VCaP (cell line): Measurements from ENCODE around the gene CAMKK2.
"Not testable (repeated sequence)": the region's sequence is repeated elsewhere in the genome, so short reads cannot be mapped to it uniquely, and the experiment has no call there.

Experiments used
- H3K27ac ChIP-seq: fragments of 450-650 bp; 2 replicates; pipeline ENCODE4 v1.5.1; 2017
- TF ChIP-seq, protein P1 (sequence below): fragments of 450-650 bp; conservative IDR thresholded peaks from 2 replicates; pipeline ENCODE4 v1.5.1; 2017; ENCODE audit warnings: mild to moderate bottlenecking, moderate library complexity

The CAMKK2 gene

DNA sequence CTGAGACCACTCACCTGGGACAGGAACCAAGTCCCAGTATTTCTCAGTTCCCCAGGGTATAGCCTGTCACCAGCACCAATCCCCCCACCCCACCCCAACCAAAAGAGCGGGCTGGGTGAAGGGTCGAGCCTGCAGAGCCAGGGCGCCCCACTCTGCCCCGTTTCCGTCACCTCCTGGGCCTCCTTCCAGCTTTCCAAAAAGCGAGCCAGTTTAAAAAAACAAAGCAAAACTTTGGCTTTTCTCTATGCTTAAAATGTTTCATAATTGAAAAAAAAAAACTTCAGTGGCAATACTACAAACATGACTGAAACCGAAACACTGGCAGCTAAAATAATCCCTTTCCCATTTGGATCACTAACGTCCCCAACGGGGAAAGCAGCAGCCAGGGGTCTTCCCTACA lies 7.5 kb downstream of the CAMKK2 start:
- TF ChIP-seq, protein P1, sequence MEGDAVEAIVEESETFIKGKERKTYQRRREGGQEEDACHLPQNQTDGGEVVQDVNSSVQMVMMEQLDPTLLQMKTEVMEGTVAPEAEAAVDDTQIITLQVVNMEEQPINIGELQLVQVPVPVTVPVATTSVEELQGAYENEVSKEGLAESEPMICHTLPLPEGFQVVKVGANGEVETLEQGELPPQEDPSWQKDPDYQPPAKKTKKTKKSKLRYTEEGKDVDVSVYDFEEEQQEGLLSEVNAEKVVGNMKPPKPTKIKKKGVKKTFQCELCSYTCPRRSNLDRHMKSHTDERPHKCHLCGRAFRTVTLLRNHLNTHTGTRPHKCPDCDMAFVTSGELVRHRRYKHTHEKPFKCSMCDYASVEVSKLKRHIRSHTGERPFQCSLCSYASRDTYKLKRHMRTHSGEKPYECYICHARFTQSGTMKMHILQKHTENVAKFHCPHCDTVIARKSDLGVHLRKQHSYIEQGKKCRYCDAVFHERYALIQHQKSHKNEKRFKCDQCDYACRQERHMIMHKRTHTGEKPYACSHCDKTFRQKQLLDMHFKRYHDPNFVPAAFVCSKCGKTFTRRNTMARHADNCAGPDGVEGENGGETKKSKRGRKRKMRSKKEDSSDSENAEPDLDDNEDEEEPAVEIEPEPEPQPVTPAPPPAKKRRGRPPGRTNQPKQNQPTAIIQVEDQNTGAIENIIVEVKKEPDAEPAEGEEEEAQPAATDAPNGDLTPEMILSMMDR, result no peak
- H3K27ac ChIP-seq, result peak overlapping the region; percentile 24; the same call in 1 of the 2 replicates

DNA sequence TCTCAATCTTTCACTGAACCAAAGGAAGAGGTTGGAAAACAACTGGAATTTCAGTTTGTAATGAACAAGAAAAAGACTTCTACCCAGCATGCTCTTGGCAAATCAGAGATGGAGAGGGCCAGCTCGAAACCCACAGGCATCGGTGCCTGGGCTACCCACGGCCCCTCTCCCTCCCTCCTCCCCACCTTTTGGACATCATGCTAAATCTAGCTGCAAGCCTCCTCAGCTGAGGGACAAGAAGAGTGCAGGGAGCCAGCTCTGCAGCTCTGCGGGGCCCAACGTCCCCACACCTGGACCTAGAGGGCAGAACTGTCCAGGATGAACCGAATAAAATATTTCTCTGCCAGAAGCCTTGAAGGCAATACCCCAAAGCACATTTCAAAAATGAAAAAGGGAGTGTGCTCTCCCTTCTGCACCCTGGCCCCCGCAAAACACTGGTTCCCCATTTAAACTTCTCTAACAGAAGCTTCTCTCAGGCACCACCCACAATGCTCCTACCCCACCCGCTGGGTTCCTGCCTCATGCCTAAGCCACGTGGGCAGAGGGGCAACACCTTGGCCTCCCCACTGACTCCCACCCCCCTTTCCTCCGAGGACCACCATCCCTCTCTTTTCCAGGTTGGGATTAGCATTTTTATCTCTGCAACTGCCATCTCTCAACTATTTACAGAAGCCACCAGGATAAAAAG lies 8.2 kb downstream of the CAMKK2 start:
- TF ChIP-seq, protein P1, result no peak
- peak overlapping the region; percentile 24; the same call in 1 of the 2 replicates for H3K27ac ChIP-seq

DNA sequence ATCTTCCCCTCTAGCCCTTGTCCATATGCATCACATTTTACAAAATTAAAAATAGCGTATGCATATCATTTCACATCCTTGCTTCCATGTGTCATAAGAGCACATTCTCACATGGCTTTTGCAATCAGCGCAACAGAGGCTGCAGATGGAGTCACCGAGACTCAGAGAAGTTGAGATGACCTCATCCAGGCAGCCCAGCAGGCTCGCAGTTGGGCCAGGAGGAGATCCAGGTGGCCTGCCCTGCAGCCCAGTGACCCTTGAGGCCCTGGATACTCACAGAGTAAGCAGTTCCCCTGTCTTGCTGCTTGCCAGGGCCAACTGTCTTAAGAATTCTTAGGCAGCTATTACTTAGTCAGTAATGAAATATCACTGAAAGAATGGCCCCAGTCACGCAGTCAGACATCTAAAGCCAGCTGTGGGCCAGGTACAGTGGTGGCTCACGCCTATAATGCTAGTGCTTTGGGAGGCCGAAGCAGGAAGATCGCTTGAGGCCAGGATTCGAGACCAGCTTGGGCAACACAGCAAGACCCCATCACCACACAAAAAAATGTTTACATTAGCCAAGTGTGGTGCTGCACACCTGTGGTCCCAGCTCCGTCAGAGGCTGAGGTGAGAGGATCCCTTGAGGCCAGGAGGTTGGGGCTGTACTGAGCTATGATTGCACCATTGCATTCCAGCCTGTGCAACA lies 9.1 kb downstream of the CAMKK2 start:
- TF ChIP-seq, protein P1, result no peak
- H3K27ac ChIP-seq, result no peak overlapping the region; the same call in 1 of the 2 replicates

DNA sequence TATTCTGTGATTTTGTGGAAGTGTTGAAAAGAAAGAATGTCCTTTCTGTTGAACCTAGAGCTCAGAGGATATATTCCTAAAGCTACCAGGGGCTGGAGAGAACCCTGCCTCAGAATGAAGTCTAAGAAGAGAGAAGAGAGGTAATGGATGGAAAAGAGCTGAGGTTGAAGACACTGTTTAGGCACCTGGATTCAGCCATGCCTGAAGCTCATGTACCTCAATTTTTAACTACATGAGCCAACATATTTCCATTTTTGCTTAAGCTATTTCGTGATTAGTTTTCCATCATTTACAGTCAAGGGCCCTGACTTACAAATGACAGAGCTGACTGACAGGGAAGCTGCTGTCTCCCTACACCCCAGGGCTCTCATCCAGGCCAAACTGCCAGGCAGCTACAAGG lies 10.7 kb downstream of the CAMKK2 start:
- no peak overlapping the region for H3K27ac ChIP-seq
- TF ChIP-seq, protein P1, result no peak

DNA sequence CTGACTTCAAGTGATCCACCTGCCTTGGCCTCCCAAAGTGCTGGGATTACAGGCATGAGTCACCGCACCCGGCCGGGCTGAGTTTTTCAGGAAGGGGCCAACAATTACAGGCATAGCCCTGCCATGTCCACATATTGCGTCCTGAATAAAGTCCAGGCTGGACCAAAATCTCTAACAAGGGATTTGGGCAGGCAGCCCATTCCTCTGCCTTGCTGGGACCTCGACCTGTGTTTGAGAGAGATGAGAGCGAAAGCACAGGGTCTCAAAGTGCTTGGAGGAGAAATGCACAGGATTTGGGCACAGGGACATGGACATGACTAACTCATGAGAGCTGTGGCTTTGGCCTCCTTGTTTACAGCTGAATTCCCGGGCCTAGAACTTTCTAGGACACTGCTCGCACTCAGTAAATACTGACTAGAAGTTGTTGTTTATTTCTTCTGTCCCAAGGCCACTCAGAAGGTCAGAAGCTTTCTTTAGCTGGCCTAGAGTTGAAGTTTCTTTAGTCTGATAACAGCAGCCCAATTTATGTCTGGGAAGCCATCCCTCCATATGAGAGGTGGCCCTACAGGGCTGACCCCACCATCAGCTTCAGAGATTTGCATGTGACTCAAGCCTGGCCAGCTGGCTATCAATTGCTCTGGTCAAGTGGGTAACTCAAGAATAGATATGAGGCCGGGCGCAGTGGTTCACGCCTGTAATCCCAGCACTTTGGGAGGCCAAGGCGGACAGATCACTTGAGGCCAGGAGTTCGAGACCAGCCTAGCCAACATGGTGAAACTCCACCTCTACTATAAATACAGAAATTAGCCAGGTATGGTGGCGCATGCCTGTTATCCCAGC lies 11.7 kb downstream of the CAMKK2 start:
- TF ChIP-seq, protein P1, result no peak

DNA sequence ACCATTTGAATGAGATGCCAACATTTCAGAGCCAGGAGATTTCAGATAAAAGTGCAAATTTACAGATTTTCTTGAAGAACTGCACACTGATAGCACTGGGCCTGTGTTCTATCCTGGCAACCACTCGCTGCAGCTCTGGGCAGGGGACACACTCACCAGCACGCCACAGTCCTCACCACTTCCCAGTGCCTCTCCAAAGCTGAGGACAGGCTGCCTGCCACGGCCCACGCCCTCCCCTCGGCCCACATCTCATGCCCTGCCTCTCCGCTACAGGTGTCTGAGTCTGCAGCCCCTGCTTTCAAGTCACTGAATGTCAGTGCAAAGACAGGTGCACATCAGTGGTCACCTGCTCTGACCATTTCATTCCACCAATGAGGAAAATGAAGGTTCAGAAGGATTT lies 12.7 kb downstream of the CAMKK2 start:
- H3K27ac ChIP-seq, result no peak overlapping the region
- TF ChIP-seq, protein P1, result no peak

More for the DNA sequence above, 11.7 kb downstream of the CAMKK2 start:
- H3K27ac ChIP-seq, result no peak overlapping the region

DNA sequence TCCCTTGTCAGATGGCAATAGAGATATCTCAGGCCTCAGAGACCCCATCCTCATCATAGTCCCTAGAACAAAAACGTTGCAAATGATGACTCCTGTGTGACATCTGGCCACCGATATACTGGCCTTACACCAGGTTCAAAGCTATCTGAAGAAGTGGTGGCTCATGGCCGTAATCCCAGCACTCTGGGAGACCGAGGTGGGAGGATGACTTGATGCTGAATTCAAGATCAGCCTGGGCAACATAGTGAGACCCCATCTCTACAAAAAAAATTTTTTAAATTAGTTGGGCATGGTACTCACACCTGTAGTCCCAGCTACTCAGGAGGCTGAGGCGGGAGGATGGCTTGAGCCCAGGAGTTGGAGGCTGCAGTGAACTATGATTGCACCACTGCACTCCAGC lies 13.1 kb downstream of the CAMKK2 start:
- H3K27ac ChIP-seq, result no peak overlapping the region
- TF ChIP-seq, protein P1, result no peak

DNA sequence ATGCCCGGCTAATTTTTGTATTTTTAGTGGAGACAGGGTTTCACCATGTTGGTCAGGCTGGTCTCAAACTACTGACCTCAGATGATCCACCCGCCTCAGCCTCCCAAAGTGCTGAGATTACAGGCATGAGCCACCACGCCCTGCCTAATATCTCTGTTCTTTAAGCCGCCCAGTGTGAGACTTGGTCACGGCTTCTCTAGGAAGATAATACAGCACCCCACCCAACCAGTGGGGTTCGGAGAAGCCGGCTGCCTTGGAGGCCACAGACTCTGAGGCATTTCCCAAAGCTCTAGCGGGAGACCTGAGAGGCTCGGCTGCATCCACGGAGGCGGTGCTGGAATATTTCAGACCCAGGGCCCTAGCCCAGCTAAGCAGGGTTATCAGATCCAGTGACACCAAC lies 13.6 kb downstream of the CAMKK2 start:
- not testable (repeated sequence) for H3K27ac ChIP-seq
